Muscle of back (tissue), 11 donors: ENCODE data around the gene NFIB. TPM values are rescaled to one million over a fixed set of nuclear protein-coding genes. Genes with fewer than 3 reads are reported as not detected.

Source experiments
- DNase-seq, 3 donors: peaks; one replicate each; pipeline versions ENCODE4 v3.0.0 to v3.0.0-alpha.2; 2013
- polyA plus RNA-seq, 10 donors: library from polyadenylated mRNA; unstranded; fragments of 120-200 nt; gene quantifications; one replicate each; pipeline ENCODE4 v1.2.1, GENCODE V29; 2013; ENCODE audit not compliant: insufficient read length in 10 of 10

Gene NFIB
- polyA plus RNA-seq, 10 donors, result 78.5 to 107 (median 97.9) TPM

DNA sequence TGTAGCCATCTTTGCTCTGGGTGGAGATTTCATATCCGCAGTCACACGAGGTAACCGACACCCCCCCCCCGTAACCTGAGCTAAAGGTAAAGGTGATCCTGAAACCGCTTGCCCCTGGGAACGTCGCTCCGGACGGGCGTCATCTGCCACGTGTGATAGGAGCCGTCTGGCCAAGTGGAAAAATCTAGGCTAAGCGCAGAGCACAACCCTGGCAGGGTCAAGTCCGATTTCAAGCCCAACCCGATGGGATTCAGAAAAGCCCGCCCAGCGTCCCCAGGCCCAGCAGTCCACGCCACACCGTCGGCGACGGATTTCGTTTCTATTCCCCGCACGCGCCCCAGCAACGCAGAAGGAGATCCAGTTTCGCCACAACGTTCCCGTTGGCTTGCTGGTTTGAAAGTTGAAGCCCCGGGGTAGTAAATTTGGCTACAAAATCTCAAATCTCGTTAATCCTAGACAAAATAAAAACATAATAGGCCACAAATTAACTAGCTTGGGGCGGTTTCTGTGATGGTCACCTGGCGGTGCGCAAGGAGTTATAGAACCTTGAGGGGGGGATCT lies 32.4 kb upstream of the NFIB start:
- DNase-seq, result peak in 2 of 3 donors; percentile 70 to 84

DNA sequence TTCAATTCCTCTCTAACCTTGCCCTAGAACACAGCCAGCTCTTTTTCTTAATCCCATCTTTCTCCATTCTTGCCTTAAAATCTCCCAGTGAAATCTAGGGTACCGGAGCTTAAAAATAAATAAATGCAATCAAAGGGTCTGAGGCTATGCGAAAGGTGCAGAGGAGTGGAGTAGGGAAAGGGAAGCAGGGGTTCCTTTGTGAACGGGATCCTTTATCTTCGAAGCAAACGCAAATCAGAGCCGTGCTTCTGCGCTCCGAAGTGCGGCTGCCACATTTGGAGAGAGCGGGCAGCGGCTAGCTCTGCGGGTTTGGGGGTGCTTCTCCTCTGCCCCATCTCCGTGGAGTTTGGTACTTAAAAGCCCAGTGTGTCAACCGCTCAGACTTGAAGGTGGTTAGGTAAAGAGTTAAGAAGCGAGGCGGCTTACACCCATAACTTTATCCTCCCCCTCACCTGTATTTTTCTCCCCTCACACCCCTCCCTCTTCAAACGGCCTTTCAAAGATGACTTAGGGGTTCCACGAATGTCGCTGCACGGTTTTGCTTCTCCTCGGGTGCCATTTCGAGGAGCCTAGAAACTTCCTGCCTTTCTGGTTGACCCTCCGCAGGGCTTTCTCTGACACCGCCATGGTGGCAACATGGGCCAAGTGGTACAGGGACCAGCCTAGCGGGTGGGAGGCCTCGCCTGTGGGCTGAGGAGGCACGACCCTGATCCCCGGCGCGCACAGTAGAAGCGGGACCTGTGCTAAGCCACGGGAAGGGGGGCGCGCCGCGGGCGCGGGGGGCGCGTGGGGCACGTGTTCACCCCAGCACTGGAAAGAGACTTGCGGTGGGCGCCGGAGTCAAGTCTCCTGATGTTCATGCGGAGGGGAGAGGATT lies 31.7 kb upstream of the NFIB start:
- DNase-seq, result peak in 1 of 3 donors; percentile 77

DNA sequence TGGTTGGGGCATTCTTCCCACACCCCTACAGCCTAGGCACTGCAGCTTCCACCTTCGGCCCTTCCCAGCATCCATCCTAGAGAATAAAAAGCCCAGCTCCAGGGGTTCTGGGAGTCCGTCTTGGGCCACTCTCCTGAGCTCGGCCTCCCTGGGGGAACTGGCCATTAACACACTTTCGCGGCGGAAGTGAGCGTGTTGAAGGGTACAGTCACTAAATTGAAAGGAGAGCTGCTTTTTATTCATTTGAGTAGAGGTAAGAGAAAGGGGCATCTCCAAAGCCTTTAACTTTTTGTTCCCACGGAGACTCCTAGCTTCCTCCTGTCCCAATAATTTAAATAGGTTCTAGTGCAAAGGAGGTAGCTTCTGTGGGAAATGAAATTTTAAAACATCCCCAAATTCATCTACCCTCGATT lies 31.0 kb upstream of the NFIB start:
- peak in 1 of 3 donors; percentile 61 for DNase-seq

DNA sequence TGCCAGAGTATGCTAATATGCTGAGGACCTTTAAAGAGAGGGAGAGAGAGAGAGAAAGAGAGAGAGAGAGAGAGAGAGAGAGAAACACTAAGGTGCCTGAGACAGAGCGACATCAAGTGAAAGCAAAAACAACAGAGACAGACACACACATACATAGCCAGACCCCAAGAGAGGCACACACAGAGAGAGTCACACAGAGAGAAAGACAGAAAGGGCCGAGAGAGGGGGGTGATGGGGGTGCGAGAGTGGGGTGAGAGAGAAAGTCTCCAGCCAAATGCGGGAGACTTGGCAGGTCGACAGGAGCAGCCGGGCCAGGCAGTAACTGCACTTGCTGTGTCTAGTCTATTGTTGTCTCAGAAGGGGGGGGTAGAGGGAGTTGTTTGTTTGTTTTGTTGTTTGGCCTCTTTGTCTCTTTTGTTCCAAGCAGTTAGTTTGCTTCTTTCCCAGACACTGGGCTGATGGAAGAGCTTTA lies 30.1 kb upstream of the NFIB start:
- DNase-seq, result peak in 2 of 3 donors; percentile 82 to 93

GRCh38 chr9:14343261-14344031 lies 29.5 kb upstream of the NFIB start:
- DNase-seq, result peak in 2 of 3 donors; percentile 58 to 87

- DNase-seq, result peak in 1 of 3 donors; percentile 47
These were observed 28.8 kb upstream of the NFIB start for GRCh38 chr9:14342736-14343135.

- DNase-seq, result peak in 1 of 3 donors; percentile 41
These were observed 27.6 kb upstream of the NFIB start for GRCh38 chr9:14341437-14342122.

DNA sequence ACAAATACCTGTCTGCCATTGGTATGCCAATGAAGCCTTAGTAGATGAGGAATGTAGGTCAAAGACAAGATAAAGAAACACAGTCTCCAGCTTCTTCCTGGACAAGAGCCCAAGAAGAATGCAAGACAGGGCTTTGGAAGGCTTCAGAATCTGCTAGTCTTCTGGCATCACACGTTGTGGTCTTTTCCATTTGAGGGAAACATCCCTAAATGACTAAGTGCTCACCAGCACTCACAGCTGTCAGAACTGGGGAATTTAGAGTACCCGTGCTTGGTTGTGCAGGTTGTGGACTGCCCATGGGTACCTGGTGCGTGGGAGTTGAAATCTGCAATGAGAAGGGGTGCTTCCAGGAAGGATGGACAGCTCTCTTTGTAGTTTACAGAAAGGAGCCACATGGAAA lies 27.1 kb upstream of the NFIB start:
- DNase-seq, result no peak

DNA sequence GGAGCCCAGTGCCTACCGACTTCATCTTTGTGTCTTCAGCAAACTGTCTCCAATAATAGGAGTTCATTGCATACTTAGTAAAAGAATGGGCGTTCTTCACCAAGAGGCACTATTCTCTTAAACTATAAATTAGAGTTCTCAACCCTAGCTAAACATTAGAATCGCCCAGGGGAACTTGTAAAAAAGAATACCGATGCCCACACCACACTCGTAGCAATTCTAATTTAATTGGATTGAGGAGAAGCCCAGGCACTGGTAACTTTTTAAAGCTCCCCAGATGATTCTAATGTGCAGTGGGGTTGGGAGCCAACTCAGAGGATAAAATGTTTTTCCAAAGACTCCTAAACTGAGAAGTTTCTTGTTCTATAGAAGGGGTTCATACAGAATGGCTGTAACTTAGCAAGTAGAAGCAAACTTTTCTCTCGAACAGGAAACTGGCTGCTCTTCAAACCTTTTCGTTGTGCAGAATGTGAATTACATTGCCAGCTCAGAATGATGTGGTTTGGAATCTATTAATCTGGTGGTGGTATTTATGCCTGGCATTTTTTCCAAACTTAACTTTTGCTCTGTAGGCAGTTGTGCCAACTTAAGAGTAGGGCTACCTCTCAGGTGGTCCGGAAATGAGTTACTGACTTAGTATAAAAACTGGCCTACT lies 26.4 kb upstream of the NFIB start:
- DNase-seq, result peak in 1 of 3 donors; percentile 22

DNA sequence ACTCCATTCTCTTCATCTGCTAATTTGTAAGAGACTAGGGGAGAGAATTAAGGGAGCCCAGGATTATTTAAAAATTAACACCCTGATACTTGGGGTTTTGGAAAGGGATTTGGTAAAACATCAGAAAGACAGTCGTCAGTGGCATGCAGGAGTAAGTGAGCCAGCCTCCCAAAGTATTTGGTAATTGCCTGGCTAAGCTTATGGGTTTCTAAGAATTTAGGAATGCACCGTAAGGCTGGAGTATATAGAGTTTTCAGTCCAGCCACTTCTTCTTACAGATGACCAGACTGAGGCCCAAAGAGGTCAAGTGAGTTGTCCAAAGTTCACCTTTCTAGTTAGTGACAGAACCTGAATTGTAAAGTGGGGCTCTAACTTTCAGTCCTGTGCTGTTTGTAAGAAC lies 25.8 kb upstream of the NFIB start:
- DNase-seq, result no peak

DNA sequence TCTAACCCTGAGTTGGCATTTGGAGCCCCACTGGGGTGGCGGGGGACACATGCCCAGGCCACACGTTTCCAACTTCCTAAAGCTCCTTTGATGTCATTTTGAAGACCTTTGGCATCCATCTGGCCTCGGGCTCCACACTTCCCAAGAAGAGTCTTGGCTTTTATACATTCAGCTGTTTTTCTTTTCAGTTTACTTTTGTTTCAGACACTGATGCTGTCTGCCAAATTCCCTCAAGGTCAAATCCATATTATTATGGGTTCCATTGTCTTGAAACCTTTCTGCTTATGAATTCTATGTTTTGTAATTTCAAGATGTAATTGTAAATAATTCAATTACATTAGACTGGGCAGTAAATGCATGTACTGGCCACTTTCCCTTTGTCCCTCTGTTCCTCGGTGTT lies 23.7 kb upstream of the NFIB start:
- DNase-seq, result peak in 1 of 3 donors; percentile 67

DNA sequence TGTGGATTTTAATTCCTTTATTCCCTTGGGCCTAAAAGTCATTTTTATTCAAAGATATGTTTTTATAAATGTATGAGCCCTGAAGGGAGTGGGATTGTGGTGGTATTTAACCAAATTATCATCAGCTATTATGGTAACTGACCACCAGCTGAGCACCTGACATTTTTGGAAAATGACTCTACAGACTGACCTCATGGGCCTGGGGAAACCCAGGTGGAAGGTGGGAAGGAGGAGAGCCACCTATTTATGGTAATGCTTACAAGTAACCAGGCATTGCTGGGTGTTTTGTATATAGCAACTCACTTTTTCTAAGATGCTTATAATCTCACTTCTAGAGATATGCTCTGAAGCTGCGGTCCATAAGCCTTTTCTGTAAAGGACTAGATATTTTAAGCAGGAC lies 22.3 kb upstream of the NFIB start:
- DNase-seq, result no peak

DNA sequence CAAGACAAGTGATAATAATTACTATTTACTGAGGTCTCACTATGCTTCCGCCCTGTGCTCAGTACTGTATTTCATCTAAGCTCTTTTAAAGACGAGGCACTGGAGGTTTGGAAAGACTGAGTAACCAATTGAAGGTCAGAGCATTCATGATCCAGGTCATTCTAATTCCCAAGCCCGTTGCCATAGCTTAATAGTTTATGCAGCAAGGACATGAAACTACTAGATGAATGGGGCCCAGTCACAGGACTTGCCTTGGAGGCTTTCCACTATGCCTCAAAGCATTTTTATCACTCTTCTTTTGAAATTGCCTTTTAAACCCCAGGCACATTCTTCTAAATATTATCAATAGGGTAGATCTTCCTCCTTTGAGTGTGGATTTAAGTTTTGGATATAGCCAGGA lies 17.2 kb upstream of the NFIB start:
- no peak for DNase-seq

DNA sequence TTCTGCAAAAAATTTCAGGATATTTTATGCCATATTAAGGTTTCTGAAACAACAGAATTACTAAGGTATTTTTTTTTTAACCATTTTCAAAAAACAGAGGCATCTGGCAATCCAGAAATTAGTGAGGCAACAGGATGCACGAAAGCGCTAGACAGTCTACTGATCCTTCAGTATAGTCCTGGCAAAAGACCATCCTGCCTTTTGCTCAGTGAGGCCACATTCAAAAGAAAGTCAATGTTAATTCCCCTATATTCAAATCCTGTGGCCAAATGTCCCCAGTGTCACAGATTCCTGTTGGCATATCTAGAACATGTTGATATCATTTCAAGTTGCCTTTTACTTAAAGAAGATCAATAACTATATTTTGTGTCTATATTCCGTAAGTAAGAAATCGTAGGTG lies 13.1 kb upstream of the NFIB start:
- DNase-seq, result no peak

DNA sequence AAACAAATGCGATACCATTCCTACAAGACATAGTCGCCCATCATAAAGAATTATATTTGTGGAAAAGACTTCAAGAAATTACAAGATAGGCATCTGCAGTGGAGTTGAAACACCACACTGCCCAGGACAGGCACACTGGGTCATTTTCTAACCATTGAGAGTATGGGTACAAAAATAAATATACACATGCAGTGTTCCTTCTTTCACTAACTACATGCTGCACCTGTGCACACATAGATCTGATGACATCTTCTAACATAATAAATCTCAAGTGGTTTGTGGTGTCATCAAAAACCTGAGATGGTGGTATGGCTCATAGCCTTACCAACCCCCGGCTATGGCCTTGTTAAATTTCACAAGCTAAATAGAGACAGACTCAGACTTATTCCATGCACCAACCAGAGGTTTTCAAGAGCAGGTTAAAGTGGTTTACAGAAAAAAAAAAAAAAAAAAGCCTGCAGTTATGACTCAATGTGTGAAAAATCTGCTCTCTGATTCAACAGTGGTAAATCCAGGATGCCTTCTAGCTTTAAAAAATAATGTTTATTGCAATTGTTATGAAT lies 12.4 kb upstream of the NFIB start:
- DNase-seq, result peak in 1 of 3 donors; percentile 48

GRCh38 chr9:14325147-14325546 lies 11.2 kb upstream of the NFIB start:
- peak in 1 of 3 donors; percentile 18 for DNase-seq

- peak in 1 of 3 donors; percentile 53 for DNase-seq
These were observed 10.2 kb upstream of the NFIB start for GRCh38 chr9:14323985-14324650.

GRCh38 chr9:14323083-14323971 lies 9.4 kb upstream of the NFIB start:
- DNase-seq, result peak in 2 of 3 donors; percentile 2 to 54
